Neural crest cell (in vitro differentiated cells): ENCODE measurements around the gene ABI1. TPM values are rescaled to one million over a fixed set of nuclear protein-coding genes. Genes with fewer than 3 reads are reported as not detected.

ENCODE experiments used
- DNase-seq: peaks from one replicate; pipeline ENCODE4 v3.0.0; 2021; ENCODE audit warnings: low read depth, mixed read lengths, low spot score
- H3K27ac Mint-ChIP-seq: one replicate; pipeline ENCODE4 v1.8.0; 2021; ENCODE audit warnings: mild to moderate bottlenecking, mixed read lengths; ENCODE audit not compliant: unreplicated experiment
- H3K27me3 Mint-ChIP-seq: 2 replicates; pipeline ENCODE4 v1.8.0; 2021; ENCODE audit warnings: low read depth, mild to moderate bottlenecking, mixed read lengths
- H3K36me3 Mint-ChIP-seq: 2 replicates; pipeline ENCODE4 v1.8.0; 2021; ENCODE audit warnings: low read depth, mild to moderate bottlenecking, mixed read lengths
- H3K4me1 Mint-ChIP-seq: 2 replicates; pipeline ENCODE4 v1.8.0; 2021; ENCODE audit warnings: mixed read lengths
- H3K4me3 Mint-ChIP-seq: one replicate; pipeline ENCODE4 v1.8.0; 2021; ENCODE audit warnings: mild to moderate bottlenecking, mixed read lengths
- H3K9me3 Mint-ChIP-seq: 2 replicates; pipeline ENCODE4 v1.8.0; 2021; ENCODE audit warnings: mixed read lengths
- total RNA-seq: library from RNA; stranded (reverse); gene quantifications from 2 replicates; pipeline ENCODE4 v1.2.1, GENCODE V29; 2021
- TF ChIP-seq, protein P1 (sequence below): fragments of 200-600 bp; sonication (generic); conservative IDR thresholded peaks from 2 replicates; pipeline ENCODE4 v1.5.0; 2021; ENCODE audit warnings: antibody characterized with exemption, mild to moderate bottlenecking

Gene ABI1
- total RNA-seq, 1 donor from 2014 or later = 27.6 TPM

DNA sequence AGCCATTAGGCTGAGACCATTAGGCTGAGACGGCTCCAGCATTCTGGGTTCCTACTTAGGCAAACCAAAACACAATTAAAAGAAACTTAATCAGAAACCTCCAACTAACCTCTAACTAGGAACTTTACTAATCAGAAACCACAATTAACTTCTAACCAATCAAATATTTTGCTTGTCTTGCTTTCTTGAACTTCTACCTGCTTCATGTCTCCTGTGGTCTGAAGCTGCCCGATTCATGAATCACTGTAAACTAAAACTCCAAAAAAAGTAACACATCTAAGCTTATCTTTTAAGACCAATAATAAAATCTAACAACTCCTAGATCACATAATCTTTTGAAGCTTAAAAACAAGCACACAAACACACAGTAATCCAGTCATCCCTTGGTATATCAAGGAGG, 87.1 kb downstream of the ABI1 start:
- H3K4me3 Mint-ChIP-seq = no peak overlapping the region
- no peak for DNase-seq
- H3K36me3 Mint-ChIP-seq = no peaks in the 10 kb centered on the region
- TF ChIP-seq, protein P1, sequence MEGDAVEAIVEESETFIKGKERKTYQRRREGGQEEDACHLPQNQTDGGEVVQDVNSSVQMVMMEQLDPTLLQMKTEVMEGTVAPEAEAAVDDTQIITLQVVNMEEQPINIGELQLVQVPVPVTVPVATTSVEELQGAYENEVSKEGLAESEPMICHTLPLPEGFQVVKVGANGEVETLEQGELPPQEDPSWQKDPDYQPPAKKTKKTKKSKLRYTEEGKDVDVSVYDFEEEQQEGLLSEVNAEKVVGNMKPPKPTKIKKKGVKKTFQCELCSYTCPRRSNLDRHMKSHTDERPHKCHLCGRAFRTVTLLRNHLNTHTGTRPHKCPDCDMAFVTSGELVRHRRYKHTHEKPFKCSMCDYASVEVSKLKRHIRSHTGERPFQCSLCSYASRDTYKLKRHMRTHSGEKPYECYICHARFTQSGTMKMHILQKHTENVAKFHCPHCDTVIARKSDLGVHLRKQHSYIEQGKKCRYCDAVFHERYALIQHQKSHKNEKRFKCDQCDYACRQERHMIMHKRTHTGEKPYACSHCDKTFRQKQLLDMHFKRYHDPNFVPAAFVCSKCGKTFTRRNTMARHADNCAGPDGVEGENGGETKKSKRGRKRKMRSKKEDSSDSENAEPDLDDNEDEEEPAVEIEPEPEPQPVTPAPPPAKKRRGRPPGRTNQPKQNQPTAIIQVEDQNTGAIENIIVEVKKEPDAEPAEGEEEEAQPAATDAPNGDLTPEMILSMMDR = no peak
- no peaks in the 10 kb centered on the region for H3K27me3 Mint-ChIP-seq
- no peak overlapping the region for H3K27ac Mint-ChIP-seq
- H3K4me1 Mint-ChIP-seq = no peaks in the 10 kb centered on the region
- H3K9me3 Mint-ChIP-seq = no peaks in the 10 kb centered on the region

DNA sequence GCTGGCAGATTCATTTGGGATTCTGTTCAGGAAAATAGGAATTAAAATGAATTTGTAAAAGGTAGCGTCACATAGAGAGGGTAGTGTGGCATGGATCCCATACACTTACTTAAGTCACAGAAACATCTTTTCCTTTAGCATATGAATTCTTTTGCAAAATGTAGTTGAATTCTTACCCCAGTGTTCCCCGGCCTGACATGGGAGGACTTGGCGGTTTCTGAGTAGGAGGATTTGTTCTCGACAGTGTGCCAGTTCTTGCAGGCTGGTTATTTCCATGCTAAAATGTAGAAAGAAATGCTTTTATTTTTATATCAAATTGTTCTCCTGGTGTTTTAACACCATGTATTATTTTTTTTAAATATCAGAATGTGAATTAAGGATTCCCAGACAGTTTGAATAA, 90.7 kb downstream of the ABI1 start:
- Mint-ChIP-seq H3K27ac (no peak overlapping the region), H3K4me1 (no peaks in the 10 kb centered on the region)

DNA sequence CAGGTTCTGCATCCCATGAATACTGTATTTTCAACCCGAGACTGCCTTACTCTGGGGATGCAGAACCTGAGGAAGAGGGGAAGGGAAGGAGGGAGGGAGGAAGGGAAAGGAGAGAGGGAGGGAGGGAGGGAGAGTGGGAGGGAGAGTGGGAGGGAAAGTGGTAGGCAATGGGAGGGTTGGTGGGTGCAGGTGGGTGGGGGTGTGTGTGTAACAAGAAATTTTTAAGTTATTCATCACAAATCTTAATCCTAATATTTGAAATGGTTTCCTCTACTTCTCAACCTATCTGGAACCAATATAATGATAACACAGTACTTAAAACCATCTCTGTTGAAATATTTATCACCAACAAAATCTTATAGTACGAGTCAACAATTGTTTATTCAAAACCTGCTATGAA, 95.2 kb downstream of the ABI1 start:
- Mint-ChIP-seq H3K27me3 (no peaks in the 10 kb centered on the region), H3K36me3 (no peaks in the 10 kb centered on the region), H3K4me3 (no peak overlapping the region), H3K9me3 (no peaks in the 10 kb centered on the region), H3K4me1 (no peaks in the 10 kb centered on the region), H3K27ac (no peak overlapping the region)
- TF ChIP-seq, protein P1 = no peak
- no peak for DNase-seq

More for the DNA sequence above, 90.7 kb downstream of the ABI1 start:
- Mint-ChIP-seq H3K9me3 (no peaks in the 10 kb centered on the region), H3K27me3 (no peaks in the 10 kb centered on the region), H3K4me3 (no peak overlapping the region), H3K36me3 (no peaks in the 10 kb centered on the region)
- TF ChIP-seq, protein P1 = no peak
- no peak for DNase-seq

DNA sequence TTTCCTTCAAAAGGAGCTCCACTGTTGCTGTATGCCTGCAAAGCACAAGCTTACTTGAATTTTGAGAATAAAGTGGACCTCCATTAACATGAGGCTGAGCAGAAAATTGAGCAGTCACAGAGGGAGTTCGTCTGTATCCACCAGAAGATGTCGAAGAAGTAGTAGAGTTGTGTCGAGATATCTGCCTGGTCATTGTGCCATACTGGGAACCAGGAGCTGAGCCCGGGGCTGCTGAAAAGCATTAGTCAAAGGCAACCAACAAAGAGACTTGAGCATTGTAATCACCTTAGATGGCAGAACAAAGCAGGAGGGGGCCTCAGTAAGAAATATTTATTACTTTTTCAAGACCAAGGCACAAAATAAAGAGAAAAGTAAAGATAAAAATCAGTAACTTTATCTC, 101.8 kb downstream of the ABI1 start:
- peak overlapping the region; percentile 78 for H3K27ac Mint-ChIP-seq
- H3K36me3 Mint-ChIP-seq = peaks cover 3% of the 10 kb centered on the region
- no peak for DNase-seq
- H3K4me1 Mint-ChIP-seq = peaks cover 10% of the 10 kb centered on the region
- no peak overlapping the region for H3K4me3 Mint-ChIP-seq
- H3K27me3 Mint-ChIP-seq = no peaks in the 10 kb centered on the region
- TF ChIP-seq, protein P1 = no peak
- H3K9me3 Mint-ChIP-seq = no peaks in the 10 kb centered on the region

DNA sequence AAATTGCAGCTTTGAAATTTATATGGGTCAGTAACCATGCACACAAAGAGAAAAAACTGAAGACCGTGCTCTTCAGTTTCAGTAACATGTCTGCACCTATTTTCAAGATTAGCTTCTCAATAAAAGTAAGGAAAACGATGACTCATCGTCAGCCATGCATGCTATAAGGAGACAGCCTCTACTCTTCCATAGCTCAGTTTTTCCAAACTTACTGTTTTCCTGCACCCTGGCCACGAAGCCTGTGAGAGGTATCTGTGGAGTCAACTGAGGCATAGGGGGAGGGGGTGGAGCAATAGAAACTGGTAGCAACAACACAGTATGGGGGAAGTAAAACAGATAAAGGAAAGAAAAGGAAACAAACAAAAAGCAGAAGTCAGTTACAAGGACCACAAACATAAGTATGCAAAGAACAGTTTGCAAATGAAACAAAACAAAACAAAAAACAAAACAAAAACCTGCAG, 105.3 kb downstream of the ABI1 start:
- H3K36me3 Mint-ChIP-seq = peaks cover 3% of the 10 kb centered on the region
- peaks cover 10% of the 10 kb centered on the region for H3K4me1 Mint-ChIP-seq
- no peak for DNase-seq
- peak overlapping the region; percentile 88 for H3K27ac Mint-ChIP-seq
- TF ChIP-seq, protein P1 = no peak
- H3K4me3 Mint-ChIP-seq = no peak overlapping the region
- H3K9me3 Mint-ChIP-seq = no peaks in the 10 kb centered on the region
- no peaks in the 10 kb centered on the region for H3K27me3 Mint-ChIP-seq

DNA sequence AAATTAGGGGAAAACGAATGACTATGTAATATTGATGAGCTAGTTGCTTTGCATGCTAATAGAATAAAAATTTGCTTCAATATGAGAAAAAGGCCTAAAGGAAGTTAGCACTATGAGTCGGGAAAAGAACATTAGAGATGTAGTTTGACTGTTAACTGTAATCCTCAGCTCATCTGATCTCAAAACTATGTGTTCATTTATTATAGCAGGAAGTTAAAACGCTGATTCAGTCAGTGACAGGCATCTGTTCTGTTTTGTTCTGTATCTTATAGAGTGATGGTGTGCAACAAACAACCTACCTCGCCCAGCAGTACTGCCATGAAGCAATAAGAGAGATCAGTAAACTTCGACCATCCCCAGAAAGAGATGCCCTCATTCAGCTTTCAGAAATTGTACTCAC, 114.7 kb downstream of the ABI1 start:
- Mint-ChIP-seq H3K27ac (no peak overlapping the region), H3K27me3 (no peaks in the 10 kb centered on the region), H3K4me1 (no peaks in the 10 kb centered on the region), H3K4me3 (no peak overlapping the region), H3K36me3 (peaks cover 21% of the 10 kb centered on the region), H3K9me3 (no peaks in the 10 kb centered on the region)
- TF ChIP-seq, protein P1 = no peak
- no peak for DNase-seq
